Neural cell (in vitro differentiated cells): ENCODE data around the gene RAB40C.

Experiments used
- EP300 ChIP-seq: fragments of 450-650 bp; conservative IDR thresholded peaks from 2 replicates; pipeline ENCODE4 v1.6.1; 2014; ENCODE audit warnings: antibody characterized with exemption, mild to moderate bottlenecking, moderate library complexity; ENCODE audit not compliant: poor library complexity, severe bottlenecking
- MXI1 ChIP-seq: fragments of 450-650 bp; conservative IDR thresholded peaks from 2 replicates; pipeline ENCODE4 v1.6.1; 2014; ENCODE audit warnings: antibody characterized with exemption, mild to moderate bottlenecking; ENCODE audit not compliant: poor library complexity, severe bottlenecking
- TF ChIP-seq, protein P1 (sequence below): fragments of 450-650 bp; IDR thresholded peaks from 2 replicates; pipeline ENCODE4 v1.5.1; 2014; ENCODE audit warnings: antibody characterized with exemption, mild to moderate bottlenecking, moderate library complexity; ENCODE audit not compliant: poor library complexity, severe bottlenecking
- TF ChIP-seq, protein P2 (sequence below): IDR thresholded peaks from 2 replicates; pipeline ENCODE4 v1.6.1; 2012; ENCODE audit warnings: borderline replicate concordance

DNA sequence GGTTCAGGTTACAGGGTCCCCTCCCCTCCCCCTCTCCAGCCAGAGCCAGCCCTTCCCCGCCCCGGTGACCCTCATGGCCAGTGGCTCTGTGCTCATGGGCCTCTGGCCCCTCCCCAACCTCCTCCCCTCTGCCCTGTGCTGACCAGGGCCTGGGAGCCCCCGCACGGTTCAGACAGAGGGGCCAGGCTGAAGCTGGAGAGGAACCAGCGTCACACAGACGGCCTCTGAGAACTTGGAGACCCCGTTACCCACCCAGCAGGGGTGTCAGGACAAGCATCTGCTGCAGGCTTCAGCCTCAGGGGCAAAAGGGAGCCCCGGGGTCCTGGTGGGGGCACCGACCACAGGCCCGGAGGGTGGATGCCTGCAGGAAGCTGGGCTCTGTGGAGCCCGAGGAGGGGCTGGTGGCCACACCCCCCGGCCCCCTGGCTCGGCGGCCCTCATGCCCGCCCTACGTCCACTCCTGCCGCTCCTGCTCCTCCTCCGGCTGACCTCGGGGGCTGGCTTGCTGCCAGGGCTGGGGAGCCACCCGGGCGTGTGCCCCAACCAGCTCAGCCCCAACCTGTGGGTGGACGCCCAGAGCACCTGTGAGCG, 41.0 kb downstream of the RAB40C start, which contains the start of gene WFIKKN1:
- TF ChIP-seq MXI1 (no peak), EP300 (no peak)
- TF ChIP-seq, protein P1, sequence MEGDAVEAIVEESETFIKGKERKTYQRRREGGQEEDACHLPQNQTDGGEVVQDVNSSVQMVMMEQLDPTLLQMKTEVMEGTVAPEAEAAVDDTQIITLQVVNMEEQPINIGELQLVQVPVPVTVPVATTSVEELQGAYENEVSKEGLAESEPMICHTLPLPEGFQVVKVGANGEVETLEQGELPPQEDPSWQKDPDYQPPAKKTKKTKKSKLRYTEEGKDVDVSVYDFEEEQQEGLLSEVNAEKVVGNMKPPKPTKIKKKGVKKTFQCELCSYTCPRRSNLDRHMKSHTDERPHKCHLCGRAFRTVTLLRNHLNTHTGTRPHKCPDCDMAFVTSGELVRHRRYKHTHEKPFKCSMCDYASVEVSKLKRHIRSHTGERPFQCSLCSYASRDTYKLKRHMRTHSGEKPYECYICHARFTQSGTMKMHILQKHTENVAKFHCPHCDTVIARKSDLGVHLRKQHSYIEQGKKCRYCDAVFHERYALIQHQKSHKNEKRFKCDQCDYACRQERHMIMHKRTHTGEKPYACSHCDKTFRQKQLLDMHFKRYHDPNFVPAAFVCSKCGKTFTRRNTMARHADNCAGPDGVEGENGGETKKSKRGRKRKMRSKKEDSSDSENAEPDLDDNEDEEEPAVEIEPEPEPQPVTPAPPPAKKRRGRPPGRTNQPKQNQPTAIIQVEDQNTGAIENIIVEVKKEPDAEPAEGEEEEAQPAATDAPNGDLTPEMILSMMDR, result no peak
- TF ChIP-seq, protein P2, sequence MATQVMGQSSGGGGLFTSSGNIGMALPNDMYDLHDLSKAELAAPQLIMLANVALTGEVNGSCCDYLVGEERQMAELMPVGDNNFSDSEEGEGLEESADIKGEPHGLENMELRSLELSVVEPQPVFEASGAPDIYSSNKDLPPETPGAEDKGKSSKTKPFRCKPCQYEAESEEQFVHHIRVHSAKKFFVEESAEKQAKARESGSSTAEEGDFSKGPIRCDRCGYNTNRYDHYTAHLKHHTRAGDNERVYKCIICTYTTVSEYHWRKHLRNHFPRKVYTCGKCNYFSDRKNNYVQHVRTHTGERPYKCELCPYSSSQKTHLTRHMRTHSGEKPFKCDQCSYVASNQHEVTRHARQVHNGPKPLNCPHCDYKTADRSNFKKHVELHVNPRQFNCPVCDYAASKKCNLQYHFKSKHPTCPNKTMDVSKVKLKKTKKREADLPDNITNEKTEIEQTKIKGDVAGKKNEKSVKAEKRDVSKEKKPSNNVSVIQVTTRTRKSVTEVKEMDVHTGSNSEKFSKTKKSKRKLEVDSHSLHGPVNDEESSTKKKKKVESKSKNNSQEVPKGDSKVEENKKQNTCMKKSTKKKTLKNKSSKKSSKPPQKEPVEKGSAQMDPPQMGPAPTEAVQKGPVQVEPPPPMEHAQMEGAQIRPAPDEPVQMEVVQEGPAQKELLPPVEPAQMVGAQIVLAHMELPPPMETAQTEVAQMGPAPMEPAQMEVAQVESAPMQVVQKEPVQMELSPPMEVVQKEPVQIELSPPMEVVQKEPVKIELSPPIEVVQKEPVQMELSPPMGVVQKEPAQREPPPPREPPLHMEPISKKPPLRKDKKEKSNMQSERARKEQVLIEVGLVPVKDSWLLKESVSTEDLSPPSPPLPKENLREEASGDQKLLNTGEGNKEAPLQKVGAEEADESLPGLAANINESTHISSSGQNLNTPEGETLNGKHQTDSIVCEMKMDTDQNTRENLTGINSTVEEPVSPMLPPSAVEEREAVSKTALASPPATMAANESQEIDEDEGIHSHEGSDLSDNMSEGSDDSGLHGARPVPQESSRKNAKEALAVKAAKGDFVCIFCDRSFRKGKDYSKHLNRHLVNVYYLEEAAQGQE, result no peak
